WTC11 (cell line): Measurements from ENCODE around the gene CD40LG. TPM values are rescaled to one million over a fixed set of nuclear protein-coding genes. Genes with fewer than 3 reads are reported as not detected.

Experiments used
- ATAC-seq: fragments of 200-7000 bp; cut with Tn5 transposase; 2 replicates; pipeline ENCODE4 v1.10.0; 2021; ENCODE audit warnings: mild to moderate bottlenecking, moderate library complexity
- CTCF ChIA-PET: fragments of 300-600 bp; sonication (Branson Sonifier 250); formaldehyde crosslinking; loops from one replicate; lab custom pipeline; 2021; ENCODE audit warnings: antibody characterized with exemption; lab: Charles Lee
- POLR2A ChIA-PET: fragments of 350-600 bp; sonication (Branson Sonifier 250); formaldehyde crosslinking; loops from one replicate; lab custom pipeline; 2021; ENCODE audit warnings: antibody characterized with exemption; lab: Charles Lee
- DNase-seq: peaks from one replicate; pipeline ENCODE4 v3.0.0; 2021; ENCODE audit warnings: low spot score
- H3K27ac Mint-ChIP-seq: 2 replicates; pipeline ENCODE4 v1.8.0; 2021; ENCODE audit warnings: mixed read lengths
- H3K27me3 Mint-ChIP-seq: 2 replicates; pipeline ENCODE4 v1.8.0; 2021; ENCODE audit warnings: low read depth, mild to moderate bottlenecking, moderate library complexity, mixed read lengths
- H3K36me3 Mint-ChIP-seq: 2 replicates; pipeline ENCODE4 v1.8.0; 2021; ENCODE audit warnings: mixed read lengths
- H3K4me1 Mint-ChIP-seq: 2 replicates; pipeline ENCODE4 v1.8.0; 2022; ENCODE audit warnings: mixed read lengths
- H3K4me3 Mint-ChIP-seq: 2 replicates; pipeline ENCODE4 v1.8.0; 2021; ENCODE audit warnings: mild to moderate bottlenecking, moderate library complexity, mixed read lengths
- H3K9me3 Mint-ChIP-seq: 2 replicates; pipeline ENCODE4 v1.8.0; 2021; ENCODE audit warnings: mixed read lengths
- ESRRA ChIP-seq: sonication (generic); formaldehyde crosslinking; IDR thresholded peaks from 2 replicates; pipeline ENCODE4 v1.8.1; 2022; ENCODE audit warnings: mild to moderate bottlenecking, missing genetic modification reagents, borderline replicate concordance
- FOXP4 ChIP-seq: sonication (generic); formaldehyde crosslinking; IDR thresholded peaks from 2 replicates; pipeline ENCODE4 v1.8.0; 2022; ENCODE audit warnings: mild to moderate bottlenecking, missing genetic modification reagents
- JAZF1 ChIP-seq: fragments of 250-450 bp; sonication (Bioruptor Pico); IDR thresholded peaks from 2 replicates; pipeline ENCODE4 v1.9.0; 2021; ENCODE audit warnings: moderate library complexity, mild to moderate bottlenecking, inconsistent platforms
- JUN ChIP-seq: sonication (generic); formaldehyde crosslinking; IDR thresholded peaks from 2 replicates; pipeline ENCODE4 v1.8.0; 2023; ENCODE audit warnings: mild to moderate bottlenecking, missing genetic modification reagents
- MXD4 ChIP-seq: fragments of 250-450 bp; sonication (Bioruptor Pico); IDR thresholded peaks from 2 replicates; pipeline ENCODE4 v1.8.0; 2021; ENCODE audit warnings: mild to moderate bottlenecking, moderate library complexity, borderline replicate concordance
- MYBL2 ChIP-seq: sonication (generic); formaldehyde crosslinking; IDR thresholded peaks from 2 replicates; pipeline ENCODE4 v1.8.1; 2023; ENCODE audit warnings: mild to moderate bottlenecking, moderate library complexity, missing genetic modification reagents
- OVOL2 ChIP-seq: fragments of 250-450 bp; sonication (Bioruptor Pico); IDR thresholded peaks from 2 replicates; pipeline ENCODE4 v1.9.0; 2021; ENCODE audit warnings: mild to moderate bottlenecking, borderline replicate concordance
- PRDM15 ChIP-seq: sonication (generic); formaldehyde crosslinking; IDR thresholded peaks from 2 replicates; pipeline ENCODE4 v1.8.0; 2022; ENCODE audit warnings: missing genetic modification reagents
- SMAD3 ChIP-seq: sonication (generic); formaldehyde crosslinking; IDR thresholded peaks from 2 replicates; pipeline ENCODE4 v1.8.0; 2022; ENCODE audit warnings: missing genetic modification reagents, mild to moderate bottlenecking, borderline replicate concordance
- SP1 ChIP-seq: sonication (generic); formaldehyde crosslinking; conservative IDR thresholded peaks from 2 replicates; pipeline ENCODE4 v1.8.1; 2022; ENCODE audit warnings: missing genetic modification reagents
- STAT6 ChIP-seq: sonication (generic); formaldehyde crosslinking; conservative IDR thresholded peaks from 2 replicates; pipeline ENCODE4 v1.8.1; 2023; ENCODE audit warnings: mild to moderate bottlenecking, low read depth, missing genetic modification reagents, moderate library complexity
- TEAD1 ChIP-seq: sonication (generic); formaldehyde crosslinking; IDR thresholded peaks from 2 replicates; pipeline ENCODE4 v1.8.0; 2022; ENCODE audit warnings: mild to moderate bottlenecking, missing genetic modification reagents
- TP53 ChIP-seq: sonication (generic); formaldehyde crosslinking; IDR thresholded peaks from 2 replicates; pipeline ENCODE4 v1.8.1; 2023; ENCODE audit warnings: mild to moderate bottlenecking, missing genetic modification reagents
- USF2 ChIP-seq: sonication (generic); formaldehyde crosslinking; IDR thresholded peaks from 2 replicates; pipeline ENCODE4 v1.8.1; 2023; ENCODE audit warnings: mild to moderate bottlenecking, missing genetic modification reagents, moderate library complexity
- total RNA-seq: library from RNA; stranded (reverse); gene quantifications from 3 replicates; pipeline ENCODE4 v1.2.3, GENCODE V29; 2021

Gene CD40LG
- total RNA-seq, 1 experiment from 2014 or later: not detected

GRCh38 chrX:136708348-136708747 is 60.4 kb downstream of the CD40LG start:
- peaks cover 7% of the 10 kb centered on the region for H3K4me1 Mint-ChIP-seq
- H3K27me3 Mint-ChIP-seq: no peaks in the 10 kb centered on the region
- no peak overlapping the region for H3K27ac Mint-ChIP-seq
- ChIA-PET CTCF (interaction anchor here (0.5 to 1.0 kb wide), 7 partner anchors 14 to 132 kb away, joined by 3 to 10 read pairs (median 3); no protein-coding TSS in a partner anchor), POLR2A (interaction anchor here (0.7 kb wide), 1 partner anchor 721 kb away, joined by 5 read pairs; no protein-coding TSS in a partner anchor)
- DNase-seq (no peak), ATAC-seq (no peak)
- H3K36me3 Mint-ChIP-seq: no peaks in the 10 kb centered on the region
- no peak overlapping the region for H3K4me3 Mint-ChIP-seq
- no peaks in the 10 kb centered on the region for H3K9me3 Mint-ChIP-seq
- no peak for TF ChIP-seq SMAD3
- TF ChIP-seq TP53: no peak
- TF ChIP-seq MYBL2 (CRISPR knock-in tag): no peak
- no peak for TF ChIP-seq STAT6 (CRISPR knock-in tag)
- no peak for TF ChIP-seq JUN (CRISPR knock-in tag)
- no peak for TF ChIP-seq SP1
- TF ChIP-seq TEAD1 (CRISPR knock-in tag): no peak
- TF ChIP-seq OVOL2: no peak
- no peak for TF ChIP-seq USF2 (CRISPR knock-in tag)
- TF ChIP-seq FOXP4: no peak
- no peak for TF ChIP-seq MXD4 (CRISPR knock-in tag)
- no peak for TF ChIP-seq PRDM15 (CRISPR knock-in tag)
- no peak for TF ChIP-seq ESRRA (CRISPR knock-in tag)
- TF ChIP-seq JAZF1 (CRISPR knock-in tag): no peak

Other genes starting within 250 kb of the CD40LG start
- gene BRS3, start 160.2 kb upstream of the CD40LG start, total RNA-seq: not detected in 3 replicates
- gene HTATSF1, start 150.6 kb upstream of the CD40LG start, total RNA-seq: 43.5 to 44.6 TPM (median 44.5 TPM) in 3 replicates
- gene VGLL1, start 115.9 kb upstream of the CD40LG start, total RNA-seq: not detected in 3 replicates
- 5.1 to 5.6 TPM (median 5.2 TPM) in 3 replicates for gene ARHGEF6, start 132.8 kb downstream of the CD40LG start, total RNA-seq
- gene RBMX, start 232.6 kb downstream of the CD40LG start, total RNA-seq: 373 to 398 TPM (median 379 TPM) in 3 replicates